ENCODE data around the gene MAD1L1. TPM values are rescaled to one million over a fixed set of nuclear protein-coding genes. Genes with fewer than 3 reads are reported as not detected.

The MAD1L1 gene
- total and polyA plus RNA-seq, 2 donors (not counting 3 experiments of a cell fraction or from before 2014, with no cell fraction given): 34.1 to 42.3 TPM

DNA sequence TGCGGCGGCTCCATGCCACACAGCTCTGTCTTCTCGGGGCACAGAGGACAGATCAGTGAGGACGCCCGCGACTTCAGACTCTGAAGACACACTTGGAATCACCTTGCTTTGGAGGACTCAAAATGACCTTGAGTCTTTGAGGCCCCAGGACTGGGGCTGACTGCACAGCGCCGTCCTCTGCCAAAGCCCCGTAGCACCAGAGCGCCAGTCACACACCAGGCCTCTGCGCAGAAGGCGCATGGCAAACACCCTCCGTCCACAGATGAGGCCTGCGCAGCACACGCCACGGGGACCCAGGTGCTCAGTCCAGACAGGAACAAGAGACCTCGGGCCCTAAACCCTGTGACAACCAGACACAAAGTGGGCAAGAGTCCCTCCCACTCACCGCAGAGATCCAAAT, 134.7 kb downstream of the MAD1L1 start:
- Histone ChIP-seq H3K27ac (ENCODE audit: insufficient read depth, low read depth, low read length) (no peak overlapping the region), H3K4me1 (ENCODE audit: control insufficient read depth, extremely low read depth, insufficient read depth, low read length) (no peaks in the 10 kb centered on the region), H3K4me3 (replicated peaks in 1 of 3; ENCODE audit: insufficient read depth in 1 of 3, low read depth in 1 of 3, low read length in 3 of 3) (no peak overlapping the region), H3K79me2 (ENCODE audit: control insufficient read depth, insufficient read depth, low read length) (no peaks in the 10 kb centered on the region), H3K27me3 (ENCODE audit: control insufficient read depth in 2 of 2, insufficient read depth in 2 of 2, low read length in 2 of 2) (no peaks in the 10 kb centered on the region), H3K9ac (replicated peaks; ENCODE audit: extremely low read depth, insufficient read depth, low read length) (no peak overlapping the region), H2AFZ (ENCODE audit: low read depth, low read length) (no peak overlapping the region), H3K9me3 (replicated peaks; ENCODE audit: control insufficient read depth, insufficient read depth, low read length) (no peaks in the 10 kb centered on the region), H3K9me1 (replicated peaks; ENCODE audit: control insufficient read depth, extremely low read depth, insufficient read depth, low read length) (no peaks in the 10 kb centered on the region), H3K4me2 (ENCODE audit: insufficient read depth, low read length) (no peak overlapping the region), H4K20me1 (replicated peaks; ENCODE audit: control insufficient read depth, extremely low read depth, insufficient read depth, low read length) (no peaks in the 10 kb centered on the region), H3K36me3 (ENCODE audit: control insufficient read depth in 2 of 2, extremely low read depth in 1 of 2, insufficient read depth in 2 of 2, low read length in 2 of 2) (no peaks in the 10 kb centered on the region)
- ChIA-PET CTCF (no interaction called here), POLR2A (no interaction called here)
- DNase-seq (ENCODE audit: low read depth, low spot score) (no peak), FAIRE-seq (no peak)
- TF ChIP-seq EZH2 (IDR thresholded peaks at IDR 0.05; ENCODE audit: borderline replicate concordance, low read depth, low read length, severe bottlenecking) (no peak), JUN (IDR thresholded peaks at IDR 0.05; ENCODE audit: borderline replicate concordance, insufficient read depth, insufficient read length, low read depth) (no peak), GATA2 (IDR thresholded peaks at IDR 0.05; ENCODE audit: insufficient read depth, insufficient read length, low read depth, low read length) (no peak), MYC (IDR thresholded peaks at IDR 0.05; ENCODE audit: low read depth, low read length) (no peak)
- TF ChIP-seq, protein P1, sequence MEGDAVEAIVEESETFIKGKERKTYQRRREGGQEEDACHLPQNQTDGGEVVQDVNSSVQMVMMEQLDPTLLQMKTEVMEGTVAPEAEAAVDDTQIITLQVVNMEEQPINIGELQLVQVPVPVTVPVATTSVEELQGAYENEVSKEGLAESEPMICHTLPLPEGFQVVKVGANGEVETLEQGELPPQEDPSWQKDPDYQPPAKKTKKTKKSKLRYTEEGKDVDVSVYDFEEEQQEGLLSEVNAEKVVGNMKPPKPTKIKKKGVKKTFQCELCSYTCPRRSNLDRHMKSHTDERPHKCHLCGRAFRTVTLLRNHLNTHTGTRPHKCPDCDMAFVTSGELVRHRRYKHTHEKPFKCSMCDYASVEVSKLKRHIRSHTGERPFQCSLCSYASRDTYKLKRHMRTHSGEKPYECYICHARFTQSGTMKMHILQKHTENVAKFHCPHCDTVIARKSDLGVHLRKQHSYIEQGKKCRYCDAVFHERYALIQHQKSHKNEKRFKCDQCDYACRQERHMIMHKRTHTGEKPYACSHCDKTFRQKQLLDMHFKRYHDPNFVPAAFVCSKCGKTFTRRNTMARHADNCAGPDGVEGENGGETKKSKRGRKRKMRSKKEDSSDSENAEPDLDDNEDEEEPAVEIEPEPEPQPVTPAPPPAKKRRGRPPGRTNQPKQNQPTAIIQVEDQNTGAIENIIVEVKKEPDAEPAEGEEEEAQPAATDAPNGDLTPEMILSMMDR (IDR thresholded peaks at IDR 0.05; ENCODE audit: extremely low read depth in 1 of 2, insufficient read depth in 1 of 2, low read depth in 1 of 2, low read length in 2 of 2): no peak
- TF ChIP-seq, protein P2, sequence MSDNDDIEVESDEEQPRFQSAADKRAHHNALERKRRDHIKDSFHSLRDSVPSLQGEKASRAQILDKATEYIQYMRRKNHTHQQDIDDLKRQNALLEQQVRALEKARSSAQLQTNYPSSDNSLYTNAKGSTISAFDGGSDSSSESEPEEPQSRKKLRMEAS (IDR thresholded peaks at IDR 0.05; ENCODE audit: insufficient read depth, insufficient read length): no peak
- intact Hi-C loops (cut with micrococcal nuclease) (no loop called here), dilution Hi-C loops (cut with MboI; ENCODE audit: extremely low pct_ligation_motif_present, low sequenced_read_pairs) (no loop called here)
- BruUV-seq (replicated peaks): no TSS peak
